HL-60 (cell line): ENCODE measurements around the gene UBE2E2.

Source experiments
- DNase-seq, 2 experiments: peaks; one replicate each; pipeline ENCODE4 v3.0.0-alpha.2; 2010 to 2020; ENCODE audit warnings: low read depth in 1 of 2, low spot score in 1 of 2
- H3K27ac ChIP-seq: fragments of 250-450 bp; sonication (Bioruptor Pico); replicated peaks from 2 replicates; pipeline ENCODE4 v1.5.1; 2020; ENCODE audit warnings: mild to moderate bottlenecking, moderate library complexity
- H3K27me3 ChIP-seq: fragments of 250-450 bp; sonication (Bioruptor Pico); 2 replicates; pipeline ENCODE4 v1.5.1; 2021; ENCODE audit warnings: mild to moderate bottlenecking, moderate library complexity; ENCODE audit not compliant: insufficient read depth, poor library complexity, severe bottlenecking
- H3K4me3 ChIP-seq: replicated peaks from 2 replicates; pipeline ENCODE4 v1.5.1; 2011; ENCODE audit warnings: mild to moderate bottlenecking, control low read depth, low read length; ENCODE audit not compliant: insufficient read depth
- GABPA ChIP-seq: IDR thresholded peaks from 2 replicates; pipeline ENCODE4 v1.6.1; 2012; ENCODE audit warnings: low read depth
- POLR2AphosphoS5 ChIP-seq: IDR thresholded peaks from 2 replicates; pipeline ENCODE4 v1.6.1; 2012; ENCODE audit warnings: low read depth
- REST ChIP-seq: IDR thresholded peaks from 2 replicates; pipeline ENCODE4 v1.6.1; 2012; ENCODE audit warnings: low read depth; ENCODE audit not compliant: insufficient replicate concordance
- SPI1 ChIP-seq: IDR thresholded peaks from 2 replicates; pipeline ENCODE4 v1.6.1; 2012; ENCODE audit warnings: low read depth, mild to moderate bottlenecking, borderline replicate concordance
- TF ChIP-seq, protein P1 (sequence below): IDR thresholded peaks from one replicate; pipeline ENCODE4 v1.5.1; 2011; ENCODE audit warnings: low read length, control low read depth, inconsistent platforms; ENCODE audit not compliant: insufficient read depth

The UBE2E2 gene

DNA sequence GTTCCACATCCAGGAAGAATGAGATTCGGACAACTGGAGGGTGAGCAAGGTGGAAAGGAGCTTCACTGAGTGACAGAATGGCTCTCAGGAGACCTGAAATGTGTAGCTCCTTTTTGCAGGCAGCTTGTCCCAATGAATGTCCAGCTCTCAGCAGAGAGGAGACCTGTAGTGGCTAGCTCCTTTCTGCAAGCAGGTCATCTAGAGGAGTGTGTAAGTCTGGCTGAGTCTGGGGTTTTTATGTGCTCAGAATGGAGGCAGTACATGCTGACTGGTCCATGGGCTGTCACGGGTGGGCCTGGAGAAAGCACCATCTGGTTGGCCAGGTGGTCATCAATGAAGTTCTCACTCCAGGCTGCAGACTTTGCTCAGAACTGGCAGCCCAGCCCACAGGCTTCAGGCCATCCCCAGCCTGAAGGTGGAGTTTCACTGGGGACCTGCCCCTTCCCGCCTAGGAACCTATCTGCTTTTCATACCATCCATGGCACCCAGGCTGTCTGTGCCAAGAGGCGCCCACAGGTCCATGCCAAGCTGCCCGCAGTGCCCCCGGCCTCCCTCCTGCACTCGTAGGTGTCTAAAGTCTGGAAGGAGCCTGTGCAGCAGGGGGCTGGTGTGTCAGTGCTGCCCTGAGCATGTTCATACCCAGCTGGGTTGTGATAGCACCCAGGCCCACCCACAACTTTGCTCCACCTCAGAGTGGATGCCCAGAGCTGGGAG is 276.6 kb downstream of the UBE2E2 start:
- H3K27ac ChIP-seq = no peak overlapping the region
- no peak for DNase-seq
- H3K4me3 ChIP-seq = no peak overlapping the region
- no peak for TF ChIP-seq POLR2AphosphoS5
- no peak for TF ChIP-seq REST
- no peak for TF ChIP-seq SPI1
- no peak for TF ChIP-seq GABPA
- TF ChIP-seq, protein P1, sequence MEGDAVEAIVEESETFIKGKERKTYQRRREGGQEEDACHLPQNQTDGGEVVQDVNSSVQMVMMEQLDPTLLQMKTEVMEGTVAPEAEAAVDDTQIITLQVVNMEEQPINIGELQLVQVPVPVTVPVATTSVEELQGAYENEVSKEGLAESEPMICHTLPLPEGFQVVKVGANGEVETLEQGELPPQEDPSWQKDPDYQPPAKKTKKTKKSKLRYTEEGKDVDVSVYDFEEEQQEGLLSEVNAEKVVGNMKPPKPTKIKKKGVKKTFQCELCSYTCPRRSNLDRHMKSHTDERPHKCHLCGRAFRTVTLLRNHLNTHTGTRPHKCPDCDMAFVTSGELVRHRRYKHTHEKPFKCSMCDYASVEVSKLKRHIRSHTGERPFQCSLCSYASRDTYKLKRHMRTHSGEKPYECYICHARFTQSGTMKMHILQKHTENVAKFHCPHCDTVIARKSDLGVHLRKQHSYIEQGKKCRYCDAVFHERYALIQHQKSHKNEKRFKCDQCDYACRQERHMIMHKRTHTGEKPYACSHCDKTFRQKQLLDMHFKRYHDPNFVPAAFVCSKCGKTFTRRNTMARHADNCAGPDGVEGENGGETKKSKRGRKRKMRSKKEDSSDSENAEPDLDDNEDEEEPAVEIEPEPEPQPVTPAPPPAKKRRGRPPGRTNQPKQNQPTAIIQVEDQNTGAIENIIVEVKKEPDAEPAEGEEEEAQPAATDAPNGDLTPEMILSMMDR = no peak
- H3K27me3 ChIP-seq = no peaks in the 10 kb centered on the region

DNA sequence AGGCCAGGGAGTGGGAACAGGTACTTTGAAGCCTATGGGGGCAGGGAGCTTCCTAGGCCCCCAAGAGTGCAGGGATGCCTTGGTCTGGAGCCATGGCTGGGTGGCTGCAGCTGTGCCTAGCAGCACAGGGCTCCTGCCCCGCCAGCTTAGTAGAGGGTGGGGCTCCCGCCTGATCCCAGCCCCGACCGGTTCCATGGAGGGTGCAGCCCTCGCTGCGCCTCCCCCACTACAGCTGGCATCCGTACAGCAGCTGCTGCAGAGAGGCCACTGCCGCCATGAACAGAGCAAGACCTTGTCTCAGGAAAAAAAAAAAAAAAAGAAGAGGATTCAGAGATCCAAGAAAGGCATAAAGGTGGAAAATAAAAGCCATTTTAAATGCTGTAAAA is 277.2 kb downstream of the UBE2E2 start:
- DNase-seq = no peak
- Histone ChIP-seq H3K27me3 (no peaks in the 10 kb centered on the region), H3K27ac (no peak overlapping the region), H3K4me3 (no peak overlapping the region)
- TF ChIP-seq, protein P1 = no peak
- TF ChIP-seq SPI1 (no peak), REST (no peak), GABPA (no peak), POLR2AphosphoS5 (no peak)

DNA sequence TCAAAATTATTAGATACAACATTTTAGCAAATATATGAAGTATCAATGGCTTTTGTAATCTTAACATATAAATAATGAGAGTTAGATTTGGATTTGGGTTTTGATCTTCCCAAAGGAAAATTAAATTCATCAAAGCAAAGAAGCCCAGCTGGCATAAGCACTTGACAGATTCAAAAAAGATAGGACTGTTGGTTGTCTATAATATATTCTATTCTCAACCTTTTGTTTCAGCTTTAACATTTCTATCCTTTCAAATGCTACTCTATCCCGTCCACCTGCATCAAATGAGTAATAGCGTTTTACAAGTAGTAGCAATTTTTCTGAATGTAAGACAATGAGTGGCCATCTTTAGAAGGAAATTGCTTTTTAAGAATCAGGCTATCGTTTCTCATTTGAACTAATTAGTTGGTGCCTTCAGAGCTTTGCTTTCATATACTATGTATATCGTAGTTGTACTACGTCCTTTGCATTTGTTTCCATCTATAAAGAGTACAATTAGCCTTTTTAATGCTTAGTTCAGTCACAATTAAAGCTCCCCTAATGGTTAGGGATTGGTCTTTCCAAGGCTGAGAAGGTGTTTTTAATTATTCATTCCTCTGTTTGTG is 278.0 kb downstream of the UBE2E2 start:
- DNase-seq = no peak

More for the DNA sequence above, 278.0 kb downstream of the UBE2E2 start:
- Histone ChIP-seq H3K4me3 (no peak overlapping the region), H3K27ac (no peak overlapping the region), H3K27me3 (no peaks in the 10 kb centered on the region)
- TF ChIP-seq POLR2AphosphoS5 (no peak), REST (no peak), SPI1 (no peak), GABPA (no peak)
- TF ChIP-seq, protein P1 = no peak
